Myocyte (in vitro differentiated cells): ENCODE data around the gene RASSF9. TPM values are rescaled to one million over a fixed set of nuclear protein-coding genes. Genes with fewer than 3 reads are reported as not detected.

Experiments used
- DNase-seq: peaks from one replicate; pipeline ENCODE4 v3.0.0-alpha.2; 2012; ENCODE audit warnings: low read depth
- total RNA-seq: library from RNA; depleted of rRNA; stranded (reverse); fragments of >200 nt; gene quantifications from 2 replicates; pipeline ENCODE4 v1.2.3, GENCODE V29; 2014

Gene RASSF9
- total RNA-seq, 1 donor from 2014 or later, result 0.08 TPM

DNA sequence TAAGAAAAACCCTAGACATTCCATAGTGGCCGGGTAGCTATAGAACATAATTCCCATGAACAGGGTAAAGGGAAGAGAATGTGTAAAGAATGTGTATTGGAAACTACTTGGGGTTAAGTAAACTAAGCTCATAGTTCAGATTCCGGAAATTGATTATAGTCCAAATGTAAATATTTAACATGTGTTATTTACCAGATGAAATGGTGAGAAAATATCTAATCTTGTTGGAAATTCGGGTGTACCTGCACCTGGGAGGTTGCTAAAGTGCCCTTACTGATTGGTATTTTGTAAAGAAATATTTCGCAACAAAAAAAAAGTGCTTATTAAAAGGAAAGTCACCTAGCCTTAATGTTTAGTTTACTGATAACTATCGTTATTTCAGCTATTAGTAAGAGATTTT lies 14.4 kb downstream of the RASSF9 start:
- no peak for DNase-seq

GRCh38 chr12:85821206-85821605 lies 15.0 kb downstream of the RASSF9 start:
- no peak for DNase-seq

GRCh38 chr12:85820101-85820500 lies 16.1 kb downstream of the RASSF9 start:
- no peak for DNase-seq

DNA sequence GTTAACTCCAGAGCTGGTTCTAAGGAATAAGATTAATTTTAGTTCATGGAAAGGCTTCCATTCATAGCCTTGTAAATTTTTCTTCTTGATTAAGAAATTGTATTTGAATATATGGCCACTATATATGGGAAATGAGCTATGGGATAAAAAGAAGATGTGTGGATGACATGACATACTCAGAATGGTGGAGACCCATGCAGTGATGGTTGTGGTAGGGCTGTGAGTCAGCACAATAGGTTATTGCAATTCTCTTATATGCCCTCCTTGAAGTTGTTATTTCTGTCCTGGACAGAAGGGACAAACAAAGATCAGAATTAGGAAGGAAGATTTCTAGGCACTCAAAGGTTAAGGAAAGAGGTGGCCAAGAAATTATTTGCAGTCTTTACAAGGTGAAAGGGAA lies 21.5 kb downstream of the RASSF9 start:
- no peak for DNase-seq

GRCh38 chr12:85814071-85814470 lies 22.1 kb downstream of the RASSF9 start:
- DNase-seq, result no peak

DNA sequence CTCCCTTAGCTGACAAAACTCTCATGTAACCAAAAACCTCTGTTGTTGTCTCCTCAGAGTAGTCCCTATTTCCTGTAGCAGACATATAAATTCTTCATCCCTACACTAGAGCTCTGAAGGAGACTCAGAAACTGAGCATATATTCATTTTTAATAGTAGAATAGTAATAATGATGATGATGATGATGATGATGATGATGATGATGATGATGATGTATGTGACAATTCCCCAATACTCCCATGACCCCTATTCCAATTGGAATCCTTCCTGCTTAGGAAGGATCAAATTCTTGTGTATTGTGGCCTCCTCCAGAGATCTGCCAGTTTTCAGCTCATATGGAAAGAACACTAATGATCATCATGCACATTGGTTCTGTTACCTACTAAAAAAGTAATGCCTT lies 26.7 kb downstream of the RASSF9 start:
- DNase-seq, result no peak

DNA sequence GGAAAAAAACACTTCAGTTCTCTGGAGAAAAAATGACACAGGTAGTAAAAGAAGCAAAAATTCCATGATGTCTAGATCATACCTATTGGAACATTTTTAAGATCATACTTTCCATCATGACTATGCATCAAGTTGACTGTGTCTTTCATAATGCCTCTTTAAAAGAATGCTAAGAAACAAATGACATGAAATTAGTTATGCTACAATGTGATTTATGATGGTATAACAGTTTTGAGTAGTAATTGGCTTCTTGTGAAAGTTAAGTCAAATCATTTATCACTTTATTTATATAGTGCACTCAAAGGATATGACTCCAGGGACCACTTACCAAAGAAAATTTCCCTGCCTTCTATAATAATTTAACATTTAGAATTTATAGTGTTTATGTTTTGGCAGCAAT lies 28.5 kb downstream of the RASSF9 start:
- DNase-seq, result no peak

GRCh38 chr12:85805654-85806053 lies 30.6 kb downstream of the RASSF9 start:
- peak; percentile 10 for DNase-seq

- peak; percentile 18 for DNase-seq
Measured at GRCh38 chr12:85804663-85805062, 31.5 kb downstream of the RASSF9 start.

DNA sequence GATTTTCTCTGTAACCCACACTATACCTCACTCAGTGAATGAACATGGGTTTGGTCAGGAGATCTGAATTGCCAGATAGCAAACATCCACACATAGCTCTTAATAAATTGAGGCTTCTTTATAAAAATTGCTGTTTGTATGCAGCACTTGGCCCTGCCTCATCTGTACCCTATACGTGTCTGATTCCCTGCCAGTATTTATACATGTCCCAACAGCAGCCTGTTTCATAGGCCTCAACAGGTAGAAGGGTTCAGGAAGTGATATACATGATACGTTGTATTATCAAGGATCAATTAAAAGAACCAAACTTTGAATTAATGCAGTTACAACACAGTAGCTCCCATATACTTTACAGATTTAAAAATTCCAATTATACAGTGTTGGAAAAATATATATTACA lies 32.3 kb downstream of the RASSF9 start:
- DNase-seq, result no peak

- DNase-seq, result no peak
Measured at GRCh38 chr12:85803231-85803630, 33.0 kb downstream of the RASSF9 start.

DNA sequence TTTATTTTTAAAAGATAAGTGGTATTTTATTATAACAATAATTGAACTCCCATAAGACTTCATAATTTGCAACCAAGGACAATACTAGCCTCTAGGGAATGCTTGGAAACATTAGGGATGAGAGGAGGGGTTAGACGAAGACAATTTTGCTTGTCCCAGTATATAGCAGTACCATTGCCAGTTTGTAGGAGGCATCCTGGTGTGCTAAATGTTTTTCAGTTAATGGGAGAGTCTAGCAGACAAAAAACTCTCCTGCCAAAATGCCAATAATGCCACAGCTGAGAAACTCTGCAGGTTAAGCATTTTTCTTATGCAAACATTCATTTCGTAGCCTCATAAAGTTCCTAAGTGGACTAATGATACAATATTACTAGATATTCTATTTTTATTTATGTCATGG lies 38.1 kb downstream of the RASSF9 start:
- DNase-seq, result no peak

DNA sequence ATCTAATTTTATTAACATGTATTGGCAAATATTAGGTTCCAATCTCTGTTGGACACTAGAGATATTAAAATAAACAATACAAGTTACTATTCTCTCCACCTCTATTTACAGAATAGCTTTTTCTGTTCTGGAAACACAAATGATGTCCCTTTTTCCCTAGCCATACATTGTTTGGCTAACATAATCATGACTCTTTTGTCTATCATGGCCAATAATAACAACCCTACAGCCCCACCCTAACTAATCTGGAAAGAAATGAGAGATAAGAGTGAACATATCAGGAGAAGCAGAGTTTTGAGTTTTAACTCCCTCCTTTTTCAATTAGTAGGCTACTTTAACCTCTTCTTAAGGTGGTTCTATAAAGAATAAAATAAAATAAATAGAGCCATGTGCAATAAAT lies 40.2 kb downstream of the RASSF9 start:
- no peak for DNase-seq

DNA sequence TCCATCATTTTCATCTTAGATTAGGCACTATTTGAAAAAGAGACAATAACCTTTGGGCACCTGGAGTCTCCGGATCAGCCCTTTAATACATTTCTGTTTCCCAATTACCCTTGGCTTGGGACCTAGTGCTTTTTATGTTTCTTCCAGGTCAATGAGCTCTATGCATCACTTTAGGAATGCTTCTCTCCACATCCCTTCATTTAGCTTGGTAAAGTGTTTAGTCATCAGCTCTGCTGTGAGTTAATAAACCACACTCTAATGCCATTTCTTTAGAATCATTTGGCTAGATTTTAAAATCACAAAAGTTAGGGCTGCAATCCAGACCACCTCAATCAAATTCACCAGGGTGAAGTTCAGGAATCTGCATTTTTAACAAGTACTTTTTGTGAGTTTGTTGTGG lies 41.7 kb downstream of the RASSF9 start:
- DNase-seq, result no peak

GRCh38 chr12:85784096-85784720 lies 52.0 kb downstream of the RASSF9 start:
- no peak for DNase-seq

- DNase-seq, result peak; percentile 5
Measured at GRCh38 chr12:85782711-85783110, 53.5 kb downstream of the RASSF9 start.

GRCh38 chr12:85781766-85782165 lies 54.4 kb downstream of the RASSF9 start:
- DNase-seq, result no peak

DNA sequence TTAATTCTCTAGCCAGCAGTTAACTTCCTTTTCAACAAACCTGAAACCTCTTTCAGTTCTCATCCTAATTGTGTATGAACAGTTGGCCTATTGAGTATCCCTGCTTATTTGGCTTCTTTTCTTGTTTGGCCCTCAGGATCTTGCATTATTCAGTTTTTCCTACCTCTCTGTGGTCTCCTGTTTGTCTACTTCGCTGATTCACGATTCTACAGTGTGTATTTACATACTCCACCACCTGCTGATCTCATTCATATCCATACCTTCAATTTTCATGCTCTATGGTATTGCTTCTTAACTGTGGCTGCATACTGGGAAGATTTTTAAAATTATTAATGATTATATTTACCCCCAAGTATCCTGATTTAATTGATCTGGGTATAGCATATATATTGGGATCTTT lies 56.4 kb downstream of the RASSF9 start:
- no peak for DNase-seq

- no peak for DNase-seq
Measured at GRCh38 chr12:85775091-85775490, 61.1 kb downstream of the RASSF9 start.

- DNase-seq, result no peak
Measured at GRCh38 chr12:85765453-85765869, 70.7 kb downstream of the RASSF9 start.

GRCh38 chr12:85759623-85760022 lies 76.6 kb downstream of the RASSF9 start:
- DNase-seq, result no peak

DNA sequence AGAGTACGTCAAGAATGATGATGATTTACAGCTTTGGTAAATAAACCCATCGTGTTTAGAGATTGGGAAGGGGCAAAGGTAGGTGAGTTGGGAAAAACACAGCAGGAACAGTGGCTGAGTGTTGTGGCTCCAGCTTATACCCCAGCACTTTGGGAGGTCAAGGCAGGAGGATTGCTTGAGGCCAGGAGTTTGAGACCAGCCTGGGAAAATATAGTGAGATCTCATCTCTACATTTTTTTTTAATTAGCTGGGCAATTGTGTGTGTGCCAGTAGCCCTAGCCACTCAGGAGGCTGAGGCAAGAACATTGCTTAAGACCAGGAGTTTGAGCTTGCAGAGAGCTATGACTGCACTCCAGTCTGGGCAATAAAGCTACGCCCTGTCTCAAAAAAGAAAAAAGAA lies 77.1 kb downstream of the RASSF9 start:
- DNase-seq, result no peak

- DNase-seq, result no peak
Measured at GRCh38 chr12:85755760-85756159, 80.4 kb downstream of the RASSF9 start.
